H1 (cell line): ENCODE data around the gene LTBP3. TPM values are rescaled to one million over a fixed set of nuclear protein-coding genes. Genes with fewer than 3 reads are reported as not detected.

Experiments
- CHD7 ChIP-seq: fragments of 300-600 bp; sonication (generic); IDR thresholded peaks from 2 replicates; pipeline ENCODE4 v1.7.1; 2012; ENCODE audit warnings: low read length, moderate library complexity, mild to moderate bottlenecking, inconsistent platforms; ENCODE audit not compliant: insufficient replicate concordance
- FOSL1 ChIP-seq: IDR thresholded peaks from 2 replicates; pipeline ENCODE4 v1.6.1; 2011; ENCODE audit warnings: mild to moderate bottlenecking, low read depth, low read length, moderate library complexity; ENCODE audit not compliant: insufficient read depth
- GTF2F1 ChIP-seq: IDR thresholded peaks from 2 replicates; pipeline ENCODE4 v1.6.1; 2012; ENCODE audit warnings: low read depth, low read length, improper control_type of control experiment, borderline replicate concordance
- HDAC6 ChIP-seq: IDR thresholded peaks from one replicate; pipeline ENCODE4 v1.7.1; 2012; ENCODE audit warnings: low read depth, mild to moderate bottlenecking, inconsistent platforms, low read length, moderate library complexity
- NRF1 ChIP-seq: IDR thresholded peaks from 2 replicates; pipeline ENCODE4 v1.6.1; 2011; ENCODE audit warnings: mild to moderate bottlenecking, low read depth, low read length, improper control_type of control experiment
- RFX5 ChIP-seq: IDR thresholded peaks from 2 replicates; pipeline ENCODE4 v1.6.1; 2011; ENCODE audit warnings: low read depth, low read length, improper control_type of control experiment, borderline replicate concordance
- SP1 ChIP-seq: IDR thresholded peaks from 2 replicates; pipeline ENCODE4 v1.6.1; 2011; ENCODE audit warnings: low read depth, low read length
- SUZ12 ChIP-seq: fragments of 200-600 bp; sonication (generic); IDR thresholded peaks from 2 replicates; pipeline ENCODE4 v1.6.1; 2012; ENCODE audit warnings: mild to moderate bottlenecking, inconsistent platforms, low read length, moderate library complexity, mixed read lengths
- USF2 ChIP-seq: IDR thresholded peaks from 2 replicates; pipeline ENCODE4 v1.6.1; 2011; ENCODE audit warnings: low read length, improper control_type of control experiment
- polyA plus RNA-seq, 7 experiments: library from polyadenylated mRNA; depleted of rRNA in 3 of 7; stranded (reverse) in 5 of 7; unstranded in 2 of 7; fragments of >200 nt in 5 of 7; fragments of 200-250 nt in 2 of 7; gene quantifications; 1 replicate in 5 of 7; 2 replicates in 1 of 7; 4 replicates in 1 of 7; pipeline versions ENCODE4 v1.2.1 to v1.2.3, GENCODE V29; 2011 to 2013; ENCODE audit warnings: missing spikeins in 2 of 7, mixed read lengths in 2 of 7
- total RNA-seq: library from RNA; stranded (reverse); fragmentation: NEBNext Ultra II Directional; extraction: Animal tissue kit (Norgen Biotek cat#: 25700); gene quantifications from 2 replicates; pipeline ENCODE4 v1.2.1, GENCODE V29; 2021

The LTBP3 gene
- total and polyA plus RNA-seq, 2 of the 8 experiments (the other 6 are each of a cell fraction or from before 2014, with no cell fraction given): 12.8 to 17.8 TPM

GRCh38 chr11:65541093-65541982 lies 16.8 kb downstream of the LTBP3 start (continued):
- TF ChIP-seq CHD7 (no peak), RFX5 (no peak), NRF1 (no peak), GTF2F1 (no peak), SUZ12 (no peak), HDAC6 (no peak), FOSL1 (no peak), USF2 (no peak), SP1 (no peak)
